ENCODE results near the gene SPAG9.

DNA sequence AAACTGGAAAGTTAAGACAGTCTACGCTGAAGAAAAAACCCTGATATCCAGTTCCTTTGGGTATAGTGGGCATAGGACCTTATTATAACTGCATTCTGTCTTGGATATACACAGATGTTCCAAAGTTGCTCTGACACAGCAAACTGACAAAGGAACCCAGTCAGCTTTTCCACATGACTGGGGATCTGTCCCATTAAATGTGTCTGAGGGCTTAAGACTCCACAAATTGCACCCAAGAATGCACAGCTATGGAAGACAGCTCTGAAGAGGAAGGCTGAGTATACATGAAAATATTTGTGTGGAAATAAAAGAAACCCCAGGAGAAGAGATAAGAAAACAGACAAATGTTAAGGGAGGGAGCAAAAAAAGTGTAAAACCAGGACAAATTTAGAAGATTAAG, 114.1 kb downstream of the SPAG9 start:
- TF ChIP-seq, protein P1, sequence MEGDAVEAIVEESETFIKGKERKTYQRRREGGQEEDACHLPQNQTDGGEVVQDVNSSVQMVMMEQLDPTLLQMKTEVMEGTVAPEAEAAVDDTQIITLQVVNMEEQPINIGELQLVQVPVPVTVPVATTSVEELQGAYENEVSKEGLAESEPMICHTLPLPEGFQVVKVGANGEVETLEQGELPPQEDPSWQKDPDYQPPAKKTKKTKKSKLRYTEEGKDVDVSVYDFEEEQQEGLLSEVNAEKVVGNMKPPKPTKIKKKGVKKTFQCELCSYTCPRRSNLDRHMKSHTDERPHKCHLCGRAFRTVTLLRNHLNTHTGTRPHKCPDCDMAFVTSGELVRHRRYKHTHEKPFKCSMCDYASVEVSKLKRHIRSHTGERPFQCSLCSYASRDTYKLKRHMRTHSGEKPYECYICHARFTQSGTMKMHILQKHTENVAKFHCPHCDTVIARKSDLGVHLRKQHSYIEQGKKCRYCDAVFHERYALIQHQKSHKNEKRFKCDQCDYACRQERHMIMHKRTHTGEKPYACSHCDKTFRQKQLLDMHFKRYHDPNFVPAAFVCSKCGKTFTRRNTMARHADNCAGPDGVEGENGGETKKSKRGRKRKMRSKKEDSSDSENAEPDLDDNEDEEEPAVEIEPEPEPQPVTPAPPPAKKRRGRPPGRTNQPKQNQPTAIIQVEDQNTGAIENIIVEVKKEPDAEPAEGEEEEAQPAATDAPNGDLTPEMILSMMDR (IDR thresholded peaks at IDR 0.05), result no peak
- TF ChIP-seq POLR2A (IDR thresholded peaks at IDR 0.05; ENCODE audit: low read depth), result no peak
- no peak for TF ChIP-seq EP300 (IDR thresholded peaks at IDR 0.05)
